Left hindlimb (tissue), 1 donor: Measurements from ENCODE around the gene CRYGC.
"Not testable (repeated sequence)": the region's sequence is repeated elsewhere in the genome, so short reads cannot be mapped to it uniquely, and the experiment has no call there.

Source experiments
- DNase-seq: peaks from one replicate; pipeline ENCODE4 v3.0.0-alpha.2; 2018

The CRYGC gene

GRCh38 chr2:208135794-208136715, 6.4 kb upstream of the CRYGC start:
- no peak for DNase-seq

GRCh38 chr2:208134928-208135586, 5.4 kb upstream of the CRYGC start:
- DNase-seq, result no peak

DNA sequence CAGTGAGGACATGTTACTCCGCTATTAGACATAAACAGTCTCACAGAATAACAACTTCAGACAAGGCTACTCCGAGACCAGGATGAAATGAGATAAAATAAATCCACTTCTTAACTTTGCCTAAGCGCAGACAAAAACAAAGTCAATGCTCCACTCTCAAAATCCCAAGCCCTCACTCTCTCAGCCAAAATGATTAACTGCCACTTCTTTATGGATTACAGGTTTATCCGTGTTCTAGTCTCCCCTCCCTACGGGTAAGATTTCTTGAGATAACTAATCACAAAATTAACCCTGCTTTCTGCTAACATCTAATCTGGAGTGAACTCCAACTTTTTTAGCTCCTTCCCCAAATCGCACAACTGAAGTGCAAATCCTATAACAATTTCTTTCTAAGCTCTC, 1.1 kb upstream of the CRYGC start:
- no peak for DNase-seq

DNA sequence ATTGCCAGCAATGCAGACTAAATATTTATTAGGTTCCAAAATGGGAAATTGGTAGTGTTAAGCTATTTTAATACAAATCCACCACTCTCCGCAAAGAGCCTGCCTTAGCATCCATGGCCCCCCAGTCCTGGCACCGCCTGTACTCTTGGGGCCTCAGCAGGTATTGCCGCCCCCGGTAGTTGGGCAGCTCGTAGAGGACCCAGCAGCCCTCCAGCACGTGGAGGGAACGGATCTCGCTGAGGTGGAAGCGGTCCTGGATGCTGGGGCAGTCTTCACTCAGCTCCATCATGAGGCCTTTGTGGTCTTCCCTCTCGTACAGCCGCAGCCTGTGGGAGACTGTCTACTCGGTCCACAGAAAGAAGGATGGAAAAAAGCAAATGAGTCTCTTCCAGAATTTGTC, 1.5 kb downstream of the CRYGC start:
- DNase-seq, result no peak

DNA sequence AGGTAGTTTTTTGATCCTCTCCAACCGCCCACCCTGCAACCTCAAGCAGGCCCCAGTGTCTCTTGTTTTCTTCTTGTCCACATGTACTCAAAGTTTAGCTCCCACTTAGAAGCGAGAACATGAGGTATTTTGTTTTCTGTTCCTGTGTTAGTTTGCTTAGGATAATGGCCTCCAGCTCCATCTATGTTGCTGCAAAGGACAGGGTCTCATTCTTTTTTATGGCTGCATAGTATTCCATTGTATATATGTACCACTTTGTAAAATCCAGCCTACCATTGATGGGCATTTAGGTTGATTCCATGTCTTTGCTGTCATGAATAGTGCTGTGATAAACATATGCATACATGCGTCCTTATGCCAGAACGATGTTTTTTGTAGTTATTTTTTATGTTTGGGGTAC, 2.5 kb downstream of the CRYGC start:
- DNase-seq, result no peak

GRCh38 chr2:208125251-208125650, 4.4 kb downstream of the CRYGC start:
- no peak for DNase-seq

GRCh38 chr2:208124013-208124715, 5.5 kb downstream of the CRYGC start, which contains the start of gene CRYGD:
TSS of gene CRYGD (minus strand) at chr2:208124524. CDS start at chr2:208124473, 51 bp downstream.
- not testable (repeated sequence) for DNase-seq

DNA sequence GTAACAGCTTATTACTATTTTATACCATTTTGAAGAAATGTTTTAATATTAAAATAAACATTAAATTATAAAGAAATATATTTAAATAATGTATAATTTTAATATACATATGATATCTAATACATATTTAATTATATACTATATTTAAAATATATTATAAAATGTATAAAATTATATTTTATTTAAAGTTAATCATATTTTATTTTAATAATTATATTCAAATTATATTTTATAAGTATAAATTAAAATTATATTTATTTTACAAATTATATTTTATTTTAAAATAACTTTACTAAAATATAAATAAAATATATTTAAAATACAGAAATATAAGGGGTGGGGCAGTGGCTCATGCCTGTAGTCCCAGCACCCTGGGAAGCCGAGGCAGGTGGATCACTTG, 7.4 kb downstream of the CRYGC start:
- DNase-seq, result no peak

DNA sequence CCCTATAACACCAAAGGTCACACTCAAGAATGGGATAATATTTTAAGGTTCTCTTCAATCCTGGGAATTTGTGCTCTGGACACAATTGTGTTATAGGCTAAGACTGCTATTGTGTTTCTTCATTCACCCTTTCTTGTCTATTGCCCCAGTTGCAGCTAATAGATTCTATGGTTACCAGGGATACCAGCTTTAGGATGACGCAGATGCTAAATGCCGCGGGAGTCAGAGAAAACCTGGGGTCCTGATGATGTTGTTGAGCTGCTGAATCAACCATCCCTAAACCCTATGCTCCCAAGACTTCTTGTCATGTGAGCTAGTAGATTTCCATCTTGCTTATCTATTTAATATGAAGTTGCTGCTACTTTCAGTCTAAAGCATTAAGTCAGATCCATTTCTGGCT, 10.7 kb downstream of the CRYGC start:
- no peak for DNase-seq

DNA sequence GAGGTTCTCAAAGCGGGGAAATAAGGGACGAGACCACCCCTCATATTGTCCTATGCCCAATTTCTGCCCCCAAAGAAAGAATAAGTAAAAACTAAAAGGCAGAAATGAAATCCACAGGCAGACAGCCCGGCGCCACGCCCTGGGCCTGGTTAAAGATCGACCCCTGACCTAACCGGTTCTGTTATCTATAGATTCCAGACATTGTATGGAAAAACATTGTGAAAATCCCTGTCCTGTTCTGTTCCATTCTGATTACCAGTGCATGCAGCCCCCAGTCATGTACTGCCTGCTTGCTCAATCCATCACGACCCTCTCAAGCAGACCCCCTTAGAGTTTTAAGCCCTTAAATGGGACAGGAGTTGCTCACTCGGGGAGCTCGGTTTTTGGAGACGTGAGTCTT, 12.2 kb downstream of the CRYGC start:
- not testable (repeated sequence) for DNase-seq

GRCh38 chr2:208112969-208113368, 16.7 kb downstream of the CRYGC start:
- no peak for DNase-seq

GRCh38 chr2:208112273-208112745, 17.3 kb downstream of the CRYGC start:
- DNase-seq, result not testable (repeated sequence)

- DNase-seq, result no peak
Measured at GRCh38 chr2:208103616-208104015, 26.0 kb downstream of the CRYGC start.

- DNase-seq, result no peak
Measured at GRCh38 chr2:208101716-208102631, 27.7 kb downstream of the CRYGC start.

- no peak for DNase-seq
Measured at GRCh38 chr2:208099682-208100470, 29.8 kb downstream of the CRYGC start.

DNA sequence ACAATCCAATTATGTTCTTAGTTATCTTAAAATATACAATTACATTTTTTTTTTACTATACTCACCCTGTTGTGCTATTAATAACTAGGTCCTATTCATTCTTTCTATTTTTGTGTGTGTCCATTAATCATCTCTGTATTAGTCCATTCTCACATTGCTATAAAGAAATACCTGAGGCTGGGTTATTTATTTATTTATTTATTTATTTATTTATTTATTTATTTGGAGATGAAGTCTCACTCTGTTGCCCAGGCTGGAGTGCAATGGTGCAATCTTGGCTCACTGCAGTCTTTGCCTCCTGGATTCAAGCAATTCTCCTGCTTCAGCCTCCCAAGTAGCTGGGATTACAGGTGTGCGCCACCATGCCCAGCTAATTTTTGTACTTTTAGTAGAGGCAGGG, 30.9 kb downstream of the CRYGC start:
- DNase-seq, result not testable (repeated sequence)

GRCh38 chr2:208098267-208098666, 31.4 kb downstream of the CRYGC start:
- DNase-seq, result no peak

- no peak for DNase-seq
Measured at GRCh38 chr2:208097801-208098200, 31.8 kb downstream of the CRYGC start.

DNA sequence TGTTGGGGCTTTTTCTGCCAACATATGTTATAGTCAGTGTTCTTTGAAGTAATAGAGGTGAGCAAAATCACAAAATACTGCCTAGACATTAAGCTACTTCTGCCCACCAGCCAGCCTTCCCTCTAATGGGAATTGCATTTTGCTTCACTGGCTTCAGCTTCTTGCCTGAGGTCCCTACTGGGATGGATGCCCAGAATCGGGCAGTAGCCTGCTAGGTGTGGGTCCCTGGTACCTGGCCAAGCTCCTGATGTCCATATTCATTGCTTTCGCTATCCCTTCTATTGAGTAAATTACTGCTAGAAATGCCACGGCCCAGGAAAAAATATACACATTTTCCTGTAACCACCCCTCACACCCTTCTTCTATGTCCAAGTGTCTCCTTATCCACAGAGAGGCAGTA, 32.3 kb downstream of the CRYGC start:
- no peak for DNase-seq

- no peak for DNase-seq
Measured at GRCh38 chr2:208096080-208096479, 33.5 kb downstream of the CRYGC start.

DNA sequence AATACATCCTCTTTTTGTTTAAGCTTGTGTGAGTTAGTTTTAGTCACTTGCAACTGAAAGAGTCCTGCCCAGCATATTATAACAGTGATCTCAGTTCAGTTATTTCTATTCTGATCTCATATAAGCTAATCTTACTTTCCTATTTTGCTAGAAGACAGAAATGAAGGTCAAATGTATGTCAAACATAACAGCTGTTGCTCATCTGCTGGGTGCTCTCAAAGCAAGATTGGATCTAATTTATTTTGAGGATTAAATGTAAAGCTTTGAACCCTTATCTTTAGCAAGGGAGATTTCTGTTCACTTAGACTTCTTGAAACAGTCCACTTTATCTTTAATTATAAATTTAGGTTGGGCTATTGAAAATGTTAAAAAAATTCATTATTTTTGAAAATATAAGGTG, 36.5 kb downstream of the CRYGC start:
- no peak for DNase-seq
